NCI-H2107 treated with DMSO at 0.1 percent for 48 hours (cell line): ENCODE results near the gene RMND5B.
"Not testable (repeated sequence)": the region's sequence is repeated elsewhere in the genome, so short reads cannot be mapped to it uniquely, and the experiment has no call there.

ENCODE experiments used
- DNase-seq: peaks from one replicate; lab custom pipeline; 2025; ENCODE audit not compliant: unreplicated experiment; lab: John Stamatoyannopoulos, UW

The RMND5B gene, protein sequence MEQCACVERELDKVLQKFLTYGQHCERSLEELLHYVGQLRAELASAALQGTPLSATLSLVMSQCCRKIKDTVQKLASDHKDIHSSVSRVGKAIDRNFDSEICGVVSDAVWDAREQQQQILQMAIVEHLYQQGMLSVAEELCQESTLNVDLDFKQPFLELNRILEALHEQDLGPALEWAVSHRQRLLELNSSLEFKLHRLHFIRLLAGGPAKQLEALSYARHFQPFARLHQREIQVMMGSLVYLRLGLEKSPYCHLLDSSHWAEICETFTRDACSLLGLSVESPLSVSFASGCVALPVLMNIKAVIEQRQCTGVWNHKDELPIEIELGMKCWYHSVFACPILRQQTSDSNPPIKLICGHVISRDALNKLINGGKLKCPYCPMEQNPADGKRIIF

GRCh38 chr5:178130576-178131445 is at the start of gene RMND5B:
Gene RMND5B (plus strand): TSS chr5:178131014. CDS start chr5:178138120, 7,106 bp downstream.
- DNase-seq: no peak

DNA sequence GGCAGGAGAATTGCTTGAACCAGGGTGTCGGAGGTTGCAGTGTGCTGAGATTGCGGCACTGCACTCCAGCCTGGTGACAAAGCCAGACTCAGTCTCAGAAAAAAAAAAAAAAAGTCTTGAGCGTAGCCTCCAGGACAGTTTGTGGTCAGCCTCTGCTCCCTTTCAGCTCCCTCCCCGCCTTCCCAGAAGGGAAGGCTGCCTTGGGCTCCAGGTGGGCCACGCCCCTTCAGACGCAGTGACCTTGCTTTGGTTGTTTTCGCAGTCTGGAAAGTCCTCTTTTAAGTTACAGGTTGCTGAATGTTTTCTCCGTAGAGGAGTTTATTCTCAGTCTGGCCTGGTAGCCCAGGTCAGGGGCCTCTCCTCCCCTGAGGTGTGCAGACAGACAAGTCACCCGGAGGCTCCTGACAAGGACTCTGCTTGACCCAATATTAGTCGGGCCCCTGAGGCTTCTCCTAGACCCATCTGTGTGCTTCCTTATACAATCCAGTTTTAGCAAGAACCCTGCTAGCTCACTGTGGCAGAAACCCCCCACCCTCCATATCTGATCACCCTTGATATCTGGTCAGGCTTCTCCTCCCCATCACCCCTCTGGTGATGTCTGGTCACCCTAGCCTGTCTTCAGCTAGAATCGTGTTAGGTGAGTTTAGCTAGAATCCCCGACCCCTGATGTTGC is 49.1 kb upstream of the RMND5B start:
- no peak for DNase-seq

DNA sequence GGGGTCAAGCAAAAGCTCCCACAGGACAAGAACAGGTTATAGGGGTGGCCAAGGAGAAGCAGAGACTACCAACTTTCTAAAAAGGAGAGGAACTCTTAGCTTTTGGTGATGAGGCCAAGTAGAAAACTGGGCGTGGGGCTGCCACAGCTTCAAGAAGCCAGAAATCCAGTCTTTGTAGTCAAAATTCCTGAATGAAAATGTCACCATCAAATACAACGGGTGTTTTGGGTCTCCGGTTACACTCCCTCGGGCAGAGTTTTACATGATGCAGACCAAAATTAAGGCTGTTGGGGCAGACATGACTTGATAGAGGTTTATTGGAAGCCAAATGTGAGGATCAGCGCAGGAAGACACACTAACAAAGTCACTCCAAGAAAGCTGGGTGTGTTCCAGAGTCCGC is 46.9 kb upstream of the RMND5B start:
- no peak for DNase-seq

- DNase-seq: no peak
These were observed 45.5 kb upstream of the RMND5B start for GRCh38 chr5:178085316-178085715.

GRCh38 chr5:178086266-178086665 is 44.5 kb upstream of the RMND5B start:
- DNase-seq: no peak

- DNase-seq: not testable (repeated sequence)
These were observed 43.6 kb upstream of the RMND5B start for GRCh38 chr5:178087199-178087598.

GRCh38 chr5:178090856-178091255 is 40.0 kb upstream of the RMND5B start:
- DNase-seq: no peak

GRCh38 chr5:178093134-178093533 is 37.7 kb upstream of the RMND5B start:
- DNase-seq: no peak

DNA sequence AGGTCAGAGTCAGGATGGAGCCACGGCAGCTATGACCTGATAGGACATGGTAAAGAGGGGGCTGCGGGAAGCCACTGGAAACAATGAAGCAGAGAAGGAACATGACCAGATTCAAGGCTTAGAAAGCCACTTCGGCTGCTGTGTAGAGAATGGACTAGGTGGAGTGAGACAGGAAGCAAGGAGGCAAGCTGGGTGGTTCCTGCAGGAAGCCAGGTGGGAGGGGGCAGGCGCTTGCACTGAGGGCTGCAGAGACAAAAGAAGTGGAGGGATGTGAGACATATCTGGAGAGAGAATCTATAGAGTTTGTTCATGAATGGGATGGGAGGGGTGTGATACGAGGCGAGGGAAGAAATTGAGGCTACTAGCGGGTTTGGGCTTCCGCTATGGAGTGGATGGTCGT is 36.5 kb upstream of the RMND5B start:
- DNase-seq: no peak

GRCh38 chr5:178098685-178099084 is 32.1 kb upstream of the RMND5B start:
- no peak for DNase-seq

- no peak for DNase-seq
These were observed 27.2 kb upstream of the RMND5B start for GRCh38 chr5:178103612-178104011.

- no peak for DNase-seq
These were observed 26.3 kb upstream of the RMND5B start for GRCh38 chr5:178104492-178104891.

GRCh38 chr5:178106086-178106485 is 24.7 kb upstream of the RMND5B start:
- DNase-seq: no peak

DNA sequence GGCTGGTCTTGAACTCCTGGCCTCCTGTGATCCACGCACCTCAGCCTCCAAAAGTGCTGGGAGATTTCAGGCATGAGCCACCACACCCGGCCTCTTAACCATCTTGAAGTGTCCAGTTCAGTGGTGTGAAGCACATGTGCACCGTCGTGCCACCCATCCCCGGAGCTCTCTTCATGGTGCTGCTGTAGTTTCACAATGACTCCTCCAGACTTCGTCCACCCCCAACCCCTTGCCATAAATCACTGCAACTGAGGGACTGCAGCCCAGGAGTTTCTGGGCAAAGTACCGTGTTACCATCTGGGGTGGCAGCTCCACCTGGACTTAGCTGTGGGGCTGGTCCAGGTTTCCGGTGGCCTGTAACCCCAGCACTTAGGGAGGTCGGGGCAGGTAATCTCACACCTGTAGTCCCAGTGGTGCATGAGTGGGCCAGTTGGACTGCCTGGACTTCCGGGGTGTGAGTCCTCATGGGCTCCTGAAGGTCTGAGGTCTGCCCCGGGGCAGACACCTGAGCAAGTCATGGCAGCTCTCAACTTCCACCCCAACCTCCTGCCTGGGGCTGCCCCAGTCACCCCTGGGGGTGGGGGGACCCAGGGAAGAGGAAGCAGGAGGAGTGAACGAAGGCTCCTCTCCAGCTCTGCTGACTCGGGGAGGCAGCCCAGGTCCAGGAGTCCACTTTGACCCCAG is 24.1 kb upstream of the RMND5B start:
- no peak for DNase-seq

DNA sequence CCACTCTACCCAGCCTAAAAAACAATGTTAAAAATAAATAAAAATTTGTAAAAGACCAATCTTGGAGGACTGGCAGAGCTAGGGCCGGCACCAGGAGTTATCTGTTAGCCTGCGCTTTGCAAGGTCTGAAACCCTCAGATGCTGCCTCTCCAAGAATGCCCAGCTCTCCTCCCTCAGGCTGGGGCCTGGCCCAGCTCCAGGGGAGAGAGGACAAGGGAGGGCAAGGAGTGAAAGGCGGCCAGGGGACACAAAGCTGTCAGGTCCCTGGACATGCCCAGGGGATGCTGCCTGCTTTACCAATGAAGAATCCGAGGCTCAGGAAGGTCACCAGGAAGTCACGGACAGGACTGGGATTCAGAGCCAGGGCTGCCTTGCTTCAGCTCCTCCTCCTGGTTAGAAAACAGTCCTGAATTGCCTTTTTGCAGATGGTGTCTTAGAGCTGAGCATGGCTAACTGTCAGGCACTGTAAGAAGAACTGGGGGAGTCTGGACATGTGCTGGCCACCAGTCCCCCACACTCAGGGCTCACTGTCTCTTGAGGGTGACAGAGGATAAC is 23.0 kb upstream of the RMND5B start:
- no peak for DNase-seq

DNA sequence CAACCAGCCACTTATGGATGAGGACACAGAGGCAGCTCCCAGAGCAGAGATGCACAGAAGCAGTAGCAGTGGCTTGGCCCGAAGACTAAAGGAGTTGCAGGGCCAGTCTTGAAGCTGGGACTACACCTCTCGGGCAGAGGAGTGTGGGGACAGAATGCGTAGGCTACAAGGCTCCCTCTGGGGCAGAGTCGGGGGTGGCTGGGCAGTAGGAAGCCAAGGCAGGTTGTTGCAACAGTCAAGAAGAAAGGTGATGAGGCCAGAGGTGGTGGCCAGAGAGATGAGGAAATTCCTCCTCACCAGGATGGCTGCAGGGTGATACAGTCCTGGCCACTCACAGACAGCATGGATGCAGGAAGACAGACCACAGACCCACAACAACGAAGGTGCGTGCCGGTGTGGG is 22.4 kb upstream of the RMND5B start:
- no peak for DNase-seq

GRCh38 chr5:178108966-178109365 is 21.8 kb upstream of the RMND5B start:
- DNase-seq: no peak

- no peak for DNase-seq
These were observed 20.3 kb upstream of the RMND5B start for GRCh38 chr5:178110511-178110910.

DNA sequence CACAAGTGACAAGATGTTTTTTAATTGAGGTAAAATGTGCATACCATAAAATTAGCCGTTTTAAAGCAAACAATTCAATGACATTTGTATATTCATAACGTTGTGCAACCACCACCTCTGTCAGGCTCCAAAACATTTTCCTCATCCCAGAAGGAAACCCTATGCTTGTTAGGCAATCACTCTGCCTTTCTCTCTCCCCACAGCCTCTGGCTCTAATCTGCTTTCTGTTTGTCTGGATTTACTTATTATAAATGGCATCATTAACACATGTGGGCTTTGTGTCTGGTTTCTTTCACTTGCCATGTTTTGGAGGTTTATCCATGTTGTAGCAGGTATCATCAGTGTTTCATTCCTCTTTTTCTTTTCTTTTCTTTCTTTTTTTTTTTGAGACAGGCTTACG is 18.9 kb upstream of the RMND5B start:
- DNase-seq: no peak

DNA sequence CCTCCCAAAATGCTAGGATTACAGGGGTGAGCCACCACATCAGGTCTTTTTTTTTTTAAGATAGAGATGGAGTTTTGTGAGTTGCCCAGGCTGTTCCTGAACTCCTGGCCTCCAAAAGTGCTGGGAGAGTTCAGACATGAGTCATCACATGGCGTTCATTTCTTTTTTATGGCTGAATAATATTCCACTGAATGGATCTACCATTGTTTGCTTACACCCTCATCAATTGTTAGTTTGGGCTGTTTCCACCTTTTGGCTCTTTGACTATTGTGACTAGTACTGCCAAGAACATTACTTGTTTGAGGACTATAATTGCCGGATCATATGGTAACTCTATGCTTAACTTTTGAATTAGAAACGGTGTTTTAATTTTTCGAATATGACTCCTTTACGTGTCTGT is 18.3 kb upstream of the RMND5B start:
- DNase-seq: no peak
